HG03439 (cell line): ENCODE results near the gene LSM11.
A peak's percentile ranks its signal among the peaks of the same experiment; 100 is the strongest.
"Not testable (repeated sequence)": the region's sequence is repeated elsewhere in the genome, so short reads cannot be mapped to it uniquely, and the experiment has no call there.

Source experiments
- ATAC-seq: cut with Tn5 transposase; IDR thresholded peaks from one replicate; pipeline ENCODE4 v1.9.1; 2021; ENCODE audit warnings: mild to moderate bottlenecking, moderate library complexity; ENCODE audit not compliant: unreplicated experiment

The LSM11 gene

GRCh38 chr5:157743163-157744050 is at the start of gene LSM11:
Gene LSM11 (plus strand): TSS chr5:157743712. CDS start chr5:157743751, 39 bp downstream.
- ATAC-seq, result peak; percentile 92

GRCh38 chr5:157693816-157694215 is 49.7 kb upstream of the LSM11 start:
- not testable (repeated sequence) for ATAC-seq

DNA sequence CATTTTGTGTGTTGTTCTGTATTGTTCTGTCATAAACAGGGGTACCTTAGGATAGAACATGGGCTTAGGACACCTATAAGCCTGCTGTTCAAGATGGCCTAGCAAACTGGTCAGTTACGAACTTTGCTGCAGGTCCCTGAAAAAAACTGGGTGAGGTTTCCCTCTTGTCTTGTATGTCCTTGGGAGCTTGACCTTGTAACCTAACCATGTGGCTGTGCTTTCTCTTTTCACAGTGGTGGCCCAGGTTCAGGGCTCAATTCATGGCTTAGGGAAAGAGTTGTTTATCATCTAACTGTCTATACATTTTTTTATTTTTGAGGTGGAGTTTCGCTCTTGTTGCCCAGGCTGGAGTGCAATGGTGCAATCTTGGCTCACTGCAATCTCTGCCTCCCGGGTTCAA is 47.4 kb upstream of the LSM11 start:
- ATAC-seq, result not testable (repeated sequence)

- ATAC-seq, result not testable (repeated sequence)
These were observed 44.8 kb upstream of the LSM11 start for GRCh38 chr5:157698674-157699073.

GRCh38 chr5:157703736-157704135 is 39.8 kb upstream of the LSM11 start:
- ATAC-seq, result no peak

- no peak for ATAC-seq
These were observed 34.6 kb upstream of the LSM11 start for GRCh38 chr5:157708866-157709265.

DNA sequence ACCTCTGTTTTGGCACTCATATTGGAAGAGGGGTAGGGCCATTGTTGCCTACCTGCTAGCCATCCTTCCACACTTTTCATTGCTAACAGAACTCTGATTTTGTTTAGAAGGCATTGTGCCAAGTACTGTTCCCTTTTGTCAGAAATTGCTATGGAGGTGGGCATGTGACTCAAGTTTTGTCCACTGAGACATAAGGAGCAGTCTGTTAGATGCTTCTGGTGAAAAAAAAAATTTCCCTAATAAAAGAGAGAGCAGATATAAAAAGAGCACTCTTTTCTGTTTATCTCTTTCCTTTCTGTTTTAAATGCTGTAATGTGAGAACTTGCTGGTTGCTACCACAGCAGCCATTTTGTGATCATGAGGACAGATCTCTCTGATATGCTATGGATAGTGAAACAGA is 34.2 kb upstream of the LSM11 start:
- no peak for ATAC-seq

- ATAC-seq, result no peak
These were observed 33.1 kb upstream of the LSM11 start for GRCh38 chr5:157710431-157710830.

GRCh38 chr5:157710882-157711281 is 32.6 kb upstream of the LSM11 start:
- ATAC-seq, result no peak

GRCh38 chr5:157713830-157714595 is 29.5 kb upstream of the LSM11 start:
- no peak for ATAC-seq

GRCh38 chr5:157714596-157714864 is 29.0 kb upstream of the LSM11 start:
- ATAC-seq, result no peak

GRCh38 chr5:157718519-157718918 is 25.0 kb upstream of the LSM11 start:
- ATAC-seq, result no peak

GRCh38 chr5:157719245-157719644 is 24.3 kb upstream of the LSM11 start:
- no peak for ATAC-seq

GRCh38 chr5:157721159-157721558 is 22.4 kb upstream of the LSM11 start:
- ATAC-seq, result no peak

DNA sequence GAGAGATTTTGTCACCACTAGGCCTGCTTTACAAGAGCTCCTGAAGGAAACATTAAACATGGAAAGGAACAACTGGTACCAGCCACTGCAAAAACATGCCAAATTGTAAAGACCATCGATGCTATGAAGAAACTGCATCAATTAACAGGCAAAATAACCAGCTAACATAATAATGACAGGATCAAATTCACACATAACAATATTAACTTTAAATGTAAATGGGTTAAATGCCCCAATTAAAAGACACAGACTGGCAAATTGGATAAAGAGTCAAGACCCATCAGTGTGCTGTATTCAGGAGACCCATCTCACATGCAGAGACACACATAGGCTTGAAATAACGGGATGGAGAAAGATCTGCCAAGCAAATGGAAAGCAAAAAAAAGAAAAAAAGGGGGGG is 20.6 kb upstream of the LSM11 start:
- not testable (repeated sequence) for ATAC-seq

DNA sequence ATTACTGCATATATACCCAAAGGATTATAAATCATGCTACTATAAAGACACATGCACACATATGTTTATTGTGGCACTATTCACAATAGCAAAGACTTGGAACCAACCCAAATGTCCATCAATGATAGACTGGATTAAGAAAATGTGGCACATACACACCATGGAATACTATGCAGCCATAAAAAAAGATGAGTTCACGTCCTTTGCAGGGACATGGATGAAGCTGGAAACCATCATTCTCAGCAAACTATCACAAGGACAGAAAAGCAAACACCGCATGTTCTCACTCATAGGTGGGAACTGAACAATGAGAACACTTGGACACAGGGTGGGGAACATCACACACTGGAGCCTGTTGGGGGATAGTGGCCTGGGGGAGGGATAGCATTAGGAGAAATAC is 16.9 kb upstream of the LSM11 start:
- ATAC-seq, result not testable (repeated sequence)

DNA sequence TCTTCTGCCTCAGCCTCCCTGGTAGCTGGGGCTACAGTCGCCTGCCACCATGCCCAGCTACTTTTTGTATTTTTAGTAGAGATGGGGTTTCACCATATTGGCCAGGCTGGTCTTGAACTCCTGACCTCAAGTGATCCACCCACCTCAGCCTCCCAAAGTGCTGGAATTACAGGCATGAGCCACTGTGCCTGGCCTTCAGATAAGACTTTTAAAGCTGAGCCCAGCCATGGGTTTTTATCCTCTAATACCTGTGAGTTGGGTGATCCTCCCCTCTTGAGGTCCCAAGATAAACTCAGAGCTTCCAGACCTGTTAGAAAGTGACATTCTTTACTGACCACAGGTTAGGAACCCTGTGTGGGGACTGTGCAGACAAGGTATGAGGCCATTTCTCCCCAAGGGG is 15.7 kb upstream of the LSM11 start:
- ATAC-seq, result not testable (repeated sequence)

- ATAC-seq, result peak; percentile 73
These were observed 13.7 kb upstream of the LSM11 start for GRCh38 chr5:157729858-157730257.

GRCh38 chr5:157730900-157731271 is 12.6 kb upstream of the LSM11 start:
- ATAC-seq, result no peak

GRCh38 chr5:157731272-157732129 is 12.0 kb upstream of the LSM11 start, which contains the start of gene THG1L:
Gene THG1L (plus strand): TSS chr5:157731420. CDS start chr5:157731441, 21 bp downstream.
- ATAC-seq, result peak; percentile 94

- ATAC-seq, result no peak
These were observed 11.4 kb upstream of the LSM11 start for GRCh38 chr5:157732130-157732514.
